ENCODE data around the gene NFIC.

GRCh38 chr19:3512562-3513228 is 146.3 kb downstream of the NFIC start:
- TF ChIP-seq EZH2 (IDR thresholded peaks at IDR 0.05) (no peak), CTCF (IDR thresholded peaks at IDR 0.05) (no peak), EZH2phosphoT487 (IDR thresholded peaks at IDR 0.05) (no peak)

All from neural progenitor cell (in vitro differentiated cells).